DMS153 treated with DMSO at 0.1 percent for 48 hours (cell line): ENCODE measurements around the gene ASL.
"Not testable (repeated sequence)": the region's sequence is repeated elsewhere in the genome, so short reads cannot be mapped to it uniquely, and the experiment has no call there.

Source experiments
- DNase-seq: peaks from one replicate; lab custom pipeline; 2025; ENCODE audit not compliant: unreplicated experiment; lab: John Stamatoyannopoulos, UW

The ASL gene

GRCh38 chr7:66072208-66072607, 3.4 kb upstream of the ASL start:
- not testable (repeated sequence) for DNase-seq

- DNase-seq, result no peak
These were observed 1.1 kb downstream of the ASL start for GRCh38 chr7:66076462-66077329.

GRCh38 chr7:66078067-66078466, 2.4 kb downstream of the ASL start:
- DNase-seq, result no peak

GRCh38 chr7:66082083-66082482, 6.5 kb downstream of the ASL start:
- no peak for DNase-seq

GRCh38 chr7:66082886-66083415, 7.3 kb downstream of the ASL start:
- no peak for DNase-seq

DNA sequence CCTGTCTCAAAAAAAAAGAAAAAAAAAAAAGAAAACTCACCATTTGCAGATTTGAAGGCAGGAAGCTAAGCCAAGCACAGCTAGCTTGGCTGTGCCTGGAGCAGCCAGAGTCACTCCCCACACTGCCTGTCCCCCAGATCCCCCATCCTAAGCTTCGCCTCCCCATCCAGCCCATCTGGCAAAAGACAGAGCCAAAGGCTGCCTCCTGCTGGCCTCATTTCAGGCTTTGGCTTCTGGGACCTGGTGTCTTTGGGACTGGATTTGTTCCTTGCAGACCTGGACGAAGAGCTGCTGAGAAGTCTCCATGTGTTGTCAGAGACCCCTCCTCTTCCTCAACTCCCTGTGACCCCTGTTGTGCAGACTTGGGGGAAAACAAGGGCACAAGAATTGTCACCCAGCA, 8.1 kb downstream of the ASL start:
- no peak for DNase-seq

DNA sequence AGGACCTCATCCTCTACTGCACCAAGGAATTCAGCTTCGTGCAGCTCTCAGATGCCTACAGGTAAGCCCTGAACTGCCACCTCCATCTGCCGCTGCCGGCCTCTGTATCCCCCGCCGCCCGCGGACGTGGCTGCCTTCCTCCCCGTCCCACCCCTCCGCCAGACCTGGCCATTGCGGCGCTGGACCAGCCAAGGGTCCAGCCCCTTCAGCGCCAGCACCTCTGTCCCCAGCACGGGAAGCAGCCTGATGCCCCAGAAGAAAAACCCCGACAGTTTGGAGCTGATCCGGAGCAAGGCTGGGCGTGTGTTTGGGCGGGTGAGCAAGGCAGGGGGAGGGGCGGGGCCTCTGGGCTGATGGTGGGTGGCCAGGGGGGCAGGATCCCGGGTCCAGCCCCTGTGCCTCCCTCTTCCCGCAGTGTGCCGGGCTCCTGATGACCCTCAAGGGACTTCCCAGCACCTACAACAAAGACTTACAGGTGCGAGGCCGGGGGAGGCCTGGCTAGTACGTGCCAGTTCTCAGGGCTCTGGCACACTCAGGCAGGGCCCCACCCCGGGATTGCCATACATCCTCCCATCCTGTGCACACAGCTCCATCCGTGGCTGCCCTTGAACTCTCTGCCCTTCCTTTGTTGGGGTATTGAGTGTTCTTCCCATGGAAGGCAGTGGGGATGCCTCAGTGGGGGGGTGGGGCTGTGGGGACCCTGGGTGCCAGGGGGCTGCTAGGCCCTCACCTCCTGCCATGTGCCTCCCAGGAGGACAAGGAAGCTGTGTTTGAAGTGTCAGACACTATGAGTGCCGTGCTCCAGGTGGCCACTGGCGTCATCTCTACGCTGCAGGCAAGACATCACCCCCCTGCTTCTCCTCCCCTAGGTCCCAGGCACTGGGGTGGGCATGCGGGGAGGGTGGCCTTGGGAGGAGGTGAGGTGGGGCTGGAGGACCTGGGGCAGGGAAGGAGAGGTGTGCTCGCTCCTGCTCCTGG, 13.5 kb downstream of the ASL start:
- DNase-seq, result no peak

DNA sequence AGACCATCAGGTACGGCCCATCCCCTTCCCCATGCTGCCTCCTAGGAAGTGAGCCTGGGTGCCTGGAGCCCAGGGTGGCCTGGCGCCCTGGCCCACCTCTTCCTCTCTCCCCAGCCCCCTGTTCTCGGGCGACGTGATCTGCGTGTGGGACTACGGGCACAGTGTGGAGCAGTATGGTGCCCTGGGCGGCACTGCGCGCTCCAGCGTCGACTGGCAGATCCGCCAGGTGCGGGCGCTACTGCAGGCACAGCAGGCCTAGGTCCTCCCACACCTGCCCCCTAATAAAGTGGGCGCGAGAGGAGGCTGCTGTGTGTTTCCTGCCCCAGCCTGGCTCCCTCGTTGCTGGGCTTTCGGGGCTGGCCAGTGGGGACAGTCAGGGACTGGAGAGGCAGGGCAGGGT, 17.0 kb downstream of the ASL start:
- no peak for DNase-seq

DNA sequence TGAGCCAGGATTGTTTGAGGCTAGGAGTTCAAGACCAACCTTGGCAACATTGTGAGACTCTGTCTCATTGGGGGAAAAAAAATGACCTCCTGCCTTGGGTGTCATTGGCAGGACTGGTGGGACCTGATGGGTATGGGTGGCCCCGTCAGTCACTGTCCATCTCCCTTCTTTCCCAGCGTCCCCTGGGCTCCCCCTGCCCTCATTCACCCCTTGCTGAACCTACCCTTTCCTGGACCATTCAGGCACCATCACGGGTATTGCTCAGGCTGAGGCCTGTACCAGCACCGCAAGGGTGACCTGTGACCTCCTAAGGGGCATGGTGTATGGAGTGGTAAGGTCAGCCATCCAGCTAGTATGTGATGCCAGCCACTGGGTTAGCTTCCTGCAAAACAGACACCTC, 19.4 kb downstream of the ASL start:
- no peak for DNase-seq

GRCh38 chr7:66099232-66099550, 23.6 kb downstream of the ASL start:
- no peak for DNase-seq

DNA sequence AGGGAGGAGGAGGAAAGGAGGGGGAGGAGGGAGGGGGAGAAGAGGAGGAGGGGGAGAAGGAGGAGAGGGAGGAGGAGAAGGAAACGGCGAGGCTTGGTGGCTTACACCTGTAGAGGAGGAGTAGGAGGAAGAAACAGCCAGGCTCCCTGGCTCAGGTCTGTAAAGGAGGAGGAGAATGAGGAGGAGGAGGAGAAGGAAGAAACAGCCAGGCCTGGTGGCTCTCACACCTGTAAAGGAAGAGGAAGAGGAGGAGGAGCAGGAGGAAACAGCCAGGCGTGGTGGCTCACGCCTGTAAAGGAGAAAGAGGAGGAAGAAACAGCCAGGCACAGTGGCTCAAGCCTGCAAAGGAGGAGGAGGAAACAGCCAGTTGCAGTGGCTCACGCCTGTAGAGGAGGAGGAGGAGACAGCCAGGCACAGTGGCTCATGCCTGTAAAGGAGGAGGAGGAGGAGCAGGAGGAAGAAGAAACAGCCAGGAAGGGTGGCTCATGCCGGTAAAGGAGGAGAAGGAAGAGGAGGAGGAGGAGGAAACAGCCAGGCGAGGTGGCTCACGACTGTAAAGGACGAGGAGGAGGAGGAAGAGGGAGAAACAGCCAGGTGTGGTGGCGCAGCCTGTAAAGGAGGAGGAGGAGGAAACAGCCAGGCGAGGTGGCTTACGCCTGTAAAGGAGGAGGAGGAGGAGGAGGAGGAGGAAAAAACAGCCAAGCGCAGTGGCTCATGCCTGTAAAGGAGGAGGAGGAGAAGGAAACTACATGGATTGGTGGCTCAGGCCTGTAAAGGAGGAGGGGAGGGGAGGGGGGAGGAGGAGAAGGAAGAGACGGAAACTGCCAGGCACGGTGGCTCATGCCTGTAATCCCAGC, 24.2 kb downstream of the ASL start:
- peak; percentile 36 for DNase-seq

DNA sequence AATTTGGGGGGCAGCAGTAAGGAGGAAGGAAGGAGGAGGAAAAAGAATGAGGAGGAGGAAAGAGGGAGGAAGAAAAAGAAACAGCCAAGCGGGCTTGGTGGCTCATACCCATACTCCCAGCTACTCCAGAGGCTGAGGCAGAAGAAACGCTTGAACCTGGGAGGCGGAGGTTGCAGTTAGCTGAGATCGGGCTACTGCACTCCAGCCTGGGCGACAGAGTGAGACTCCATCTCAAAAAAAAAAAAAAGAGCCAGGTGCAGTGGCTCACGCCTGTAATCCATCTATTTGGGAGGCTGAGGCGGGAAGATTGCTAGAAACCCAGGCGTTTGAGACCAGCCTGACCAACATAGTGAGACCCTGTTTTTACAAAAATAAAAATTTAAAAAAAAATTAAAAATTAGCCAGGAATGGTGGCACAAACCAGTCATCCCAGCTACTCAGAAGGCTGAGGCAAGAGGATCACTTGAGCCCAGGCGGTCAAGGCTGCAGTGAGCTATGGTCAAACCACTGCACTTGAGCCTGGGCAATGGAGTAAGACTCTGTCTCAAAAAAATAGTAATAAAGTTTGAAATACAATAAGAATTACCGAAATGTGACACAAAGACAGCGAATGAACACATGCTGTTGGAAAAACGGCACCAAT, 24.9 kb downstream of the ASL start:
- no peak for DNase-seq

DNA sequence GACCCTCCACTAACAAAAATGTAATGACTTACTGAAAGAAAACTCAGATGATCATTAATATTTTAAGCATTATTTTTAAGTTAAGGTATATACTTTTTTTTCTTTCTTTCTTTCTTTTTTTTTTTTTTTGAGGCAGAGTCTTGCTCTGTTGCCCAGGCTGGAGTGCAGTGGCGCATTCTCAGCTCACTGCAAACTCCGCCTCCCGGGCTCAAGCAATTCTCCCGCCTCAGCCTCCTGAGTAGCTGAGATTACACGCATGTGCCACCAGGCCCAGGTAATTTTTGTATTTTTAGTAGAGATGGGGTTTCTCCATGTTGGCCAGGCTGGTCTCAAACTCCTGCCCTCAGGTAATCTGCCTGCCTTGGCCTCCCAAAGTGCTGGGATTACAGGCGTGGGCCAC, 26.5 kb downstream of the ASL start:
- not testable (repeated sequence) for DNase-seq

GRCh38 chr7:66103994-66104393, 28.4 kb downstream of the ASL start:
- not testable (repeated sequence) for DNase-seq

DNA sequence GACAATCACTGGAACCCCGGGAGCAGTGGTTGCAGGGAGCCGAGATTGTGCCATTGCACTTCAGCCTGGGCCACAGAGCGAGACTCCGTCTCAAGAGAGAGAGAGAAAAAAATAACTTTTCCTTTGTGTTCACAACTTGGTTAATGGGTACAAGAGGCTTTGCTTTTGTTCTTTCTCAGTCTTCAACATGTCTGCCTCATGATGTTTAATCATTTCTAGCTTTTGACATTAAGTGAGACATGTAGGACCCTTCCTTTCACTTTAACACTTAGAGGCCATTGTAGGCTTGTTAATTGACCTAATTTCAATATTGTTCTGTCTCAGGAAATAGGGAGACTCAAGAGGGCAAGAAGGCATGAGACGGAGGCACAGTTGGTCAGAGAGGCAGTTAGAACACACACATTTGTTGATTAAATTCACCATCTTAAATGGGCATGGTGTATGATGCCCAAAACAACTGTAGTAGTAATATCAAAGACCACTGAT, 29.7 kb downstream of the ASL start:
- DNase-seq, result no peak

DNA sequence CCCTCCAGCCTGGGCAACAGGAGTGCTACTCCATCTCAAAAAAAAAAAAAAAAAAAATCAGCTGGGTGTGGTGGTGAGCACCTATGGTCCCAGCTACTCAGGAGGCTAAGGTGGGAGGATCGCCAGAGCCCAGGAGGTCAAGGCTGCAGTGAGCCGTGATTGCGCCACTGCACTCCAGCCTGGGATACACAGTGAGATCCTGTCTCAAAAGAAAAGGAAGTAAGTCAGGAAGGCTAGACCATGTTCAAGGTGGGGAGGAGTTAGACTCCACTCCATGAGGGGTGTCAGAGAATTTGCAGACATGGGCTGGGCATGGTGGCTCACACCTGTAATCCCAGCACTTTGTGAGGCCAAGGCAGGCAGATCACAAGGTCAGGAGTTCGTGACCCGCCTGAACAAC, 32.8 kb downstream of the ASL start:
- DNase-seq, result not testable (repeated sequence)

- DNase-seq, result no peak
These were observed 35.2 kb downstream of the ASL start for GRCh38 chr7:66110856-66111255.

DNA sequence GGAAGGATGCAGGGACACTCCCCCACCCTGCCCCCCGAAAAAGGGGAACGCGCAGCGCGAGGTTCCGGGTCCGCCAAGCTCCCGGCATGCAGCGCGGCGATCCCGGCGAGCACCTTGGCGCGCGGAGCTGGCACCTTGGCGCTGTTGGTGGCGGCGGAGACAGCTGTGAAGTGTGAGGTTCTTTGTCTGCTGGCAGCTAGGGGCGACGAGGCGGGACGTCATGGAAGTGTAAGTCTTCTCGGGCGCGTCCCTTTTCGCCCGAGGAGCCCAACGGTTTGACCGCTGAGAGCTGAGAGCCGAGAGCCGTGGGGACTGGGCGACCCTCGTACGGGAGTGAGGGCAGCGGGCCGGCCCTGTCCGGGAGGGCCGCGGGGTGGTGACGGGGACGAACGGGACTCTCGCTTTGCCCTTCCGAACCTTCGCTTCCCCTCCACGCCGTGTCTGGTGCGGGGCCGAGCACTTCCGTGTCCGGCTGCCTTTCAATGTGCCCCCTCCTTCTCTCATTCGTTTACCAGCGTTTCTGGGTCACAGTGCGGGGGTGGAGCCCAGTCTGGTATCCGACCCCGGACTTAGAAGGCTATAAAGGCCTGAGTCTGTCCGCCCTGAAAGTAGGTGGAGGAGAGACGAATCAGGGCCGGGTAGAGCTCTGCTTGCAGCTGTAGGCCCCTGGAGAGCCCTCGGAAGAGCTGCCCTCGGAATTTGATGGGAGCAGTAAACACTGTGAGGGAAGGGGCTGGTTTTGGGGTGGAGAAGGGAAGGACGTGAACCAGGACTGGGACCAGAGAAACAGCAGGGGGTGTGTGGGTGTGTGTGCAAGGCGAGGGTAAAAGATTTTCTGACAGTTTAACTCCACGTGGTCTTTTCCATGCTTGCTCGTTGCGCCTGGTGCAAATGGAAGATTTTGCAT, 39.4 kb downstream of the ASL start, which contains the start of gene CRCP:
Gene CRCP (plus strand): TSS at position 105 of the 907 bp plus-strand sequence. CDS start 116 bp downstream, at position 221.
- peak; percentile 12 for DNase-seq
